CD14-positive monocyte (primary cell): ENCODE results near the gene UBE2D4. TPM values are rescaled to one million over a fixed set of nuclear protein-coding genes. Genes with fewer than 3 reads are reported as not detected.

Experiments used
- DNase-seq, 3 donors: peaks; one replicate each; pipeline ENCODE4 v3.0.0-alpha.2; 2011 to 2022
- H2AFZ ChIP-seq: 2 replicates; pipeline ENCODE4 v1.6.0; 2012; ENCODE audit warnings: mild to moderate bottlenecking, low read depth, low read length, inconsistent platforms; ENCODE audit not compliant: insufficient read depth, poor library complexity, severe bottlenecking
- H3K27ac ChIP-seq, 2 donors: 1 replicate in 1 of 2; 2 replicates in 1 of 2; pipeline ENCODE4 v1.5.1; 2012 to 2013; ENCODE audit warnings: low read length in 2 of 2, control low read depth in 1 of 2, inconsistent platforms in 1 of 2, low read depth in 1 of 2, mild to moderate bottlenecking in 1 of 2
- H3K27me3 ChIP-seq, 2 donors: one replicate each; pipeline versions ENCODE4 v1.6.0 to v1.6.1; 2011 to 2013; ENCODE audit warnings: low read length in 2 of 2; ENCODE audit not compliant: control insufficient read depth in 2 of 2, insufficient read depth in 2 of 2
- H3K36me3 ChIP-seq, 2 donors: replicated peaks in 1 of 2; 1 replicate in 1 of 2; 2 replicates in 1 of 2; pipeline versions ENCODE4 v1.5.1 to v1.6.1; 2012 to 2013; ENCODE audit warnings: low read length in 2 of 2, control low read depth in 1 of 2, inconsistent platforms in 1 of 2, mild to moderate bottlenecking in 1 of 2; ENCODE audit not compliant: insufficient read depth in 2 of 2, control insufficient read depth in 1 of 2
- H3K4me1 ChIP-seq, 2 donors: 1 replicate in 1 of 2; 2 replicates in 1 of 2; pipeline versions ENCODE4 v1.5.1 to v1.6.1; 2012 to 2013; ENCODE audit warnings: low read length in 2 of 2, control low read depth in 1 of 2, inconsistent platforms in 1 of 2, mild to moderate bottlenecking in 1 of 2, moderate library complexity in 1 of 2; ENCODE audit not compliant: insufficient read depth in 2 of 2, control insufficient read depth in 1 of 2
- H3K4me2 ChIP-seq: replicated peaks from 2 replicates; pipeline ENCODE3; 2012; ENCODE audit warnings: low read length, moderate library complexity, mild to moderate bottlenecking; ENCODE audit not compliant: poor library complexity, severe bottlenecking; ENCODE audit errors: extremely low read depth
- H3K4me3 ChIP-seq, 3 experiments: fragments of 200-600 bp in 1 of 3; sonication (generic) in 1 of 3; replicated peaks in 1 of 3; 1 replicate in 2 of 3; 2 replicates in 1 of 3; pipeline ENCODE4 v1.5.1; 2011 to 2013; ENCODE audit warnings: low read length in 3 of 3, mild to moderate bottlenecking in 3 of 3, control low read depth in 2 of 3, low read depth in 2 of 3, inconsistent platforms in 1 of 3, moderate library complexity in 1 of 3
- H3K79me2 ChIP-seq: 2 replicates; pipeline ENCODE4 v1.6.0; 2012; ENCODE audit warnings: mild to moderate bottlenecking, control low read depth, inconsistent platforms, low read length, moderate library complexity; ENCODE audit not compliant: insufficient read depth
- H3K9ac ChIP-seq: 2 replicates; pipeline ENCODE4 v1.6.0; 2017; ENCODE audit warnings: low read length, mild to moderate bottlenecking; ENCODE audit not compliant: insufficient read depth, poor library complexity, severe bottlenecking
- H3K9me3 ChIP-seq, 2 donors: replicated peaks in 1 of 2; 1 replicate in 1 of 2; 2 replicates in 1 of 2; pipeline versions ENCODE4 v1.5.1 to v1.6.1; 2012 to 2013; ENCODE audit warnings: low read length in 2 of 2, control low read depth in 1 of 2; ENCODE audit not compliant: control insufficient read depth in 1 of 2, insufficient read depth in 1 of 2
- H4K20me1 ChIP-seq: 2 replicates; pipeline ENCODE4 v1.6.0; 2012; ENCODE audit warnings: mild to moderate bottlenecking, low read length, control low read depth, moderate library complexity; ENCODE audit not compliant: insufficient read depth
- H3K27ac Mint-ChIP-seq, 7 donors: one replicate each; pipeline ENCODE4 v1.8.0; 2020; ENCODE audit warnings: mild to moderate bottlenecking in 7 of 7, mixed read lengths in 7 of 7, moderate library complexity in 6 of 7, inconsistent platforms in 2 of 7
- H3K27me3 Mint-ChIP-seq, 3 donors: one replicate each; pipeline ENCODE4 v1.8.0; 2021 to 2022; ENCODE audit warnings: low read depth in 3 of 3, mild to moderate bottlenecking in 3 of 3, mixed read lengths in 3 of 3, moderate library complexity in 3 of 3, inconsistent platforms in 1 of 3
- H3K36me3 Mint-ChIP-seq, 2 donors: one replicate each; pipeline ENCODE4 v1.8.0; 2020; ENCODE audit warnings: mixed read lengths in 2 of 2, inconsistent platforms in 1 of 2, mild to moderate bottlenecking in 1 of 2
- H3K4me1 Mint-ChIP-seq: one replicate; pipeline ENCODE4 v1.8.0; 2020; ENCODE audit warnings: mild to moderate bottlenecking, mixed read lengths
- H3K4me3 Mint-ChIP-seq, 2 donors: one replicate each; pipeline ENCODE4 v1.8.0; 2020; ENCODE audit warnings: mild to moderate bottlenecking in 2 of 2, mixed read lengths in 2 of 2, moderate library complexity in 1 of 2
- H3K9me3 Mint-ChIP-seq, 7 donors: one replicate each; pipeline ENCODE4 v1.8.0; 2020 to 2022; ENCODE audit warnings: mixed read lengths in 7 of 7, mild to moderate bottlenecking in 6 of 7, moderate library complexity in 6 of 7, inconsistent platforms in 2 of 7
- WGBS: methylation state at CpG from one replicate; pipeline ENCODE4 v1.1.5; 2013; ENCODE audit warnings: missing lambda C conversion rate; ENCODE audit not compliant: insufficient coverage; 5-methylcytosine and 5-hydroxymethylcytosine counted together
- intact Hi-C, 2 donors: fragments of 100-400 bp; cut with micrococcal nuclease; formaldehyde crosslinking; loops; one replicate each; pipeline versions ENCODE4 v1.15.0 to v1.15.1; 2023
- polyA plus RNA-seq, 3 donors: library from polyadenylated mRNA; depleted of rRNA in 1 of 3; unstranded in 2 of 3; stranded (reverse) in 1 of 3; fragments of 300-500 nt in 2 of 3; fragments of >200 nt in 1 of 3; fragmentation: Illumina TruSeq in 2 of 3; gene quantifications; 1 replicate in 2 of 3; 2 replicates in 1 of 3; pipeline ENCODE4 v1.2.3, GENCODE V29; 2012 to 2021
- TF ChIP-seq, protein P1 (sequence below): fragments of 200-600 bp; IDR thresholded peaks from one replicate; pipeline ENCODE4 v1.8.0; 2022; ENCODE audit warnings: antibody characterized with exemption, mild to moderate bottlenecking

Gene UBE2D4
- polyA plus RNA-seq, 3 donors = 8.2 to 10.9 (median 8.8) TPM

DNA sequence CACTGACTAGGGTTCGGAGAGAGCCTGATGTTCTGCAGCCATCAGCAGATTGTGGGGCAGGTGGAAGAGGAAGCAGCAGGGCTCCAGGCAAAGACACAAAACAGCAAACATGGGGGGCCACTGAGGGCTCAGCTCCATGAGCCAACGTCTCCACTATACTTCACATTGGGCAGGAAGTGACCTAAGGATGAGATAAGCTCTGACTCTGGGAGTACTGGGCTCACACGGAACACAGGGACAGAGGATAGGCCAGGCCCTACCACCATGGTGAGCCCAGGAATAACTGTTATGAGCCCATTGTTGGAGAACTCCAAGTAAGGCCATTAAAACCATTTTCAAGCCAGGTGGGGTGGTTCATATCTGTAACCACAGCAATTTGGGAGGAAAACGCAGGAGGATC is 42.0 kb upstream of the UBE2D4 start:
- intact Hi-C loops = no loop called here
- Histone ChIP-seq H3K9ac (no peak overlapping the region), H3K27ac (no peak overlapping the region), H3K79me2 (peaks cover 4% of the 10 kb centered on the region), H3K36me3 (peaks cover 20 to 57% of the 10 kb centered on the region in 2 donors), H3K4me3 (no peak overlapping the region), H4K20me1 (peaks cover 3% of the 10 kb centered on the region), H3K4me2 (no peak overlapping the region), H3K4me1 (no peaks in the 10 kb centered on the region), H2AFZ (no peak overlapping the region), H3K9me3 (no peaks in the 10 kb centered on the region), H3K27me3 (no peaks in the 10 kb centered on the region)
- Mint-ChIP-seq H3K4me1 (peaks cover 3% of the 10 kb centered on the region), H3K27ac (peak overlapping the region in 2 of 7 donors; percentile 2 to 12), H3K9me3 (no peaks in the 10 kb centered on the region), H3K36me3 (peaks cover 46 to 52% of the 10 kb centered on the region in 2 donors), H3K27me3 (no peaks in the 10 kb centered on the region), H3K4me3 (no peak overlapping the region)
- WGBS = 88% methylated on average over 3 of the region's 4 CpGs
- TF ChIP-seq, protein P1, sequence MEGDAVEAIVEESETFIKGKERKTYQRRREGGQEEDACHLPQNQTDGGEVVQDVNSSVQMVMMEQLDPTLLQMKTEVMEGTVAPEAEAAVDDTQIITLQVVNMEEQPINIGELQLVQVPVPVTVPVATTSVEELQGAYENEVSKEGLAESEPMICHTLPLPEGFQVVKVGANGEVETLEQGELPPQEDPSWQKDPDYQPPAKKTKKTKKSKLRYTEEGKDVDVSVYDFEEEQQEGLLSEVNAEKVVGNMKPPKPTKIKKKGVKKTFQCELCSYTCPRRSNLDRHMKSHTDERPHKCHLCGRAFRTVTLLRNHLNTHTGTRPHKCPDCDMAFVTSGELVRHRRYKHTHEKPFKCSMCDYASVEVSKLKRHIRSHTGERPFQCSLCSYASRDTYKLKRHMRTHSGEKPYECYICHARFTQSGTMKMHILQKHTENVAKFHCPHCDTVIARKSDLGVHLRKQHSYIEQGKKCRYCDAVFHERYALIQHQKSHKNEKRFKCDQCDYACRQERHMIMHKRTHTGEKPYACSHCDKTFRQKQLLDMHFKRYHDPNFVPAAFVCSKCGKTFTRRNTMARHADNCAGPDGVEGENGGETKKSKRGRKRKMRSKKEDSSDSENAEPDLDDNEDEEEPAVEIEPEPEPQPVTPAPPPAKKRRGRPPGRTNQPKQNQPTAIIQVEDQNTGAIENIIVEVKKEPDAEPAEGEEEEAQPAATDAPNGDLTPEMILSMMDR = no peak
- no peak for DNase-seq

DNA sequence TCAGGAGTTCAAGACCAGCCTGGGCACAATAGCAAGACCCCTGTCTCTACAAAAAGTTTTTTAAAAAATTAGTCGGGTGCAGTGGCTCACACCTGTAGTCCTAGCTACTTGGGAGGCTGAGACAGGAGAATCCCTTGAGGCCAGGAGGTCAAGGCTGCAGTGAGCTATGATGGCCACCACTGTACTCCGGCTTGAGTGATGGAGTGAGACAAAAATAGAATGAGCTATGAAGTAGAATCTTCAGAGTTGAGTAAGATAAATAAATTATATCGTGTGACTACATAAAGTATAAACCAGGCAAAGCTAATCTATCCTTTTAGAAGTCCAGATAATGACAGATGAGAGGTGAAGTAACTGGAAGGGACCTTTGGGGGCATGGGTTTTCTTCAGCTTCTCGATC is 41.6 kb upstream of the UBE2D4 start:
- peaks cover 16 to 53% of the 10 kb centered on the region in 2 donors for H3K36me3 ChIP-seq
- H3K4me3 ChIP-seq = no peak overlapping the region
- peaks cover 3% of the 10 kb centered on the region for H4K20me1 ChIP-seq
- no peak overlapping the region for H2AFZ ChIP-seq
- no peak overlapping the region for H3K27ac ChIP-seq
- Mint-ChIP-seq H3K36me3 (peaks cover 44 to 52% of the 10 kb centered on the region in 2 donors), H3K9me3 (no peaks in the 10 kb centered on the region), H3K4me3 (no peak overlapping the region), H3K4me1 (peaks cover 7% of the 10 kb centered on the region), H3K27me3 (no peaks in the 10 kb centered on the region), H3K27ac (peak overlapping the region in 2 of 7 donors; percentile 2 to 28)
- no peaks in the 10 kb centered on the region for H3K9me3 ChIP-seq
- peaks cover 4% of the 10 kb centered on the region for H3K79me2 ChIP-seq
- no peak for DNase-seq
- intact Hi-C loops = no loop called here
- no peak overlapping the region for H3K9ac ChIP-seq
- no peaks in the 10 kb centered on the region for H3K27me3 ChIP-seq
- WGBS = no CpG with 5 or more reads among the region's 4 CpGs
- H3K4me2 ChIP-seq = no peak overlapping the region
- peaks cover 0 to 2% of the 10 kb centered on the region in 2 donors for H3K4me1 ChIP-seq
- TF ChIP-seq, protein P1 = no peak
